Adrenal gland (tissue), 12 donors: ENCODE data around the gene CDK14. TPM values are rescaled to one million over a fixed set of nuclear protein-coding genes. Genes with fewer than 3 reads are reported as not detected.

Source experiments
- DNase-seq, 7 donors: peaks; one replicate each; pipeline ENCODE4 v3.0.0-alpha.2; 2019 to 2020
- H3K27ac ChIP-seq, 5 donors: fragments of 200-600 bp; sonication (generic) in 4 of 5; 1 replicate in 3 of 5; 2 replicates in 2 of 5; pipeline versions ENCODE4 v1.5.1 to v1.8.0; 2016 to 2020; ENCODE audit warnings: mild to moderate bottlenecking in 1 of 5
- H3K27me3 ChIP-seq: fragments of 200-600 bp; 2 replicates; pipeline ENCODE4 v1.8.0; 2021
- H3K36me3 ChIP-seq, 2 donors: fragments of 200-600 bp; replicated peaks in 1 of 2; 1 replicate in 1 of 2; 2 replicates in 1 of 2; pipeline versions ENCODE4 v1.5.1 to v1.8.0; 2018 to 2022
- H3K4me1 ChIP-seq, 2 donors: fragments of 200-600 bp; replicated peaks in 1 of 2; 1 replicate in 1 of 2; 2 replicates in 1 of 2; pipeline versions ENCODE4 v1.5.1 to v1.8.0; 2018 to 2021
- H3K4me3 ChIP-seq, 4 donors: fragments of 200-600 bp; sonication (generic) in 3 of 4; one replicate each; pipeline ENCODE4 v1.5.1; 2016 to 2018
- H3K9me3 ChIP-seq, 3 donors: fragments of 200-600 bp; sonication (generic) in 1 of 3; replicated peaks in 1 of 3; 1 replicate in 2 of 3; 2 replicates in 1 of 3; pipeline versions ENCODE4 v1.5.1 to v1.8.0; 2016 to 2021
- POLR2A ChIP-seq, 2 donors: fragments of 450-650 bp; IDR thresholded peaks; one replicate each; pipeline ENCODE4 v1.6.1; 2017; ENCODE audit warnings: antibody characterized with exemption in 2 of 2, mild to moderate bottlenecking in 2 of 2, moderate library complexity in 1 of 2
- WGBS, 4 donors: extraction: QIAGEN DNeasy Blood & Tissue Kit in 2 of 4; methylation state at CpG; one replicate each; pipeline versions ENCODE4 v1.1.5 to v1.1.7; 2013 to 2017; 5-methylcytosine and 5-hydroxymethylcytosine counted together
- intact Hi-C, 2 donors: fragments of 100-400 bp; cut with DNase I; formaldehyde crosslinking; loops; one replicate each; pipeline versions ENCODE4 v1.14.1 to v1.15.0; 2022 to 2023
- polyA plus RNA-seq, 3 donors: library from polyadenylated mRNA; stranded (reverse); fragments of 200-250 nt in 2 of 3; fragments of 350-450 nt in 1 of 3; fragmentation: Illumina TruSeq in 1 of 3; extraction: RNeasy Lipid Tissue Mini Kit (QIAGEN cat#74804) in 1 of 3; gene quantifications; one replicate each; pipeline ENCODE4 v1.2.3, GENCODE V29; 2013 to 2014
- total RNA-seq, 9 donors: library from RNA; depleted of rRNA in 4 of 9; stranded (reverse); fragments of >200 nt in 4 of 9; fragments of 120-200 nt in 1 of 9; fragmentation: NEBNext Ultra II Directional in 1 of 9; extraction: Animal tissue kit (Norgen Biotek cat#: 25700) in 1 of 9; gene quantifications; one replicate each; pipeline versions ENCODE4 v1.1.0 to v1.2.4, GENCODE V29; 2013 to 2023
- TF ChIP-seq, protein P1 (sequence below), 6 experiments: fragments of 450-650 bp in 4 of 6; fragments of 200-600 bp in 2 of 6; sonication (generic) in 1 of 6; IDR thresholded peaks; 1 replicate in 5 of 6; 2 replicates in 1 of 6; pipeline versions ENCODE4 v1.5.1 to v1.8.0; 2016 to 2021; ENCODE audit warnings: antibody characterized with exemption in 6 of 6, mild to moderate bottlenecking in 2 of 6, moderate library complexity in 1 of 6
- donor health status: healthy with polysubstance abuse.
- donor health status: Bipolar disorder and iron deficiency.
- donor health status: DM: yes; HTN: yes; CAD: no.
- donor health status: DM: no; HTN: no; CAD: no.
- donor health status: DM: no; HTN: no; CAD: no.
- donor health status: DM: yes; HTN: yes; CAD: no.

Gene CDK14
- total and polyA plus RNA-seq, 12 donors: 1.9 to 14.5 (median 7.6) TPM

- TF ChIP-seq, protein P1, sequence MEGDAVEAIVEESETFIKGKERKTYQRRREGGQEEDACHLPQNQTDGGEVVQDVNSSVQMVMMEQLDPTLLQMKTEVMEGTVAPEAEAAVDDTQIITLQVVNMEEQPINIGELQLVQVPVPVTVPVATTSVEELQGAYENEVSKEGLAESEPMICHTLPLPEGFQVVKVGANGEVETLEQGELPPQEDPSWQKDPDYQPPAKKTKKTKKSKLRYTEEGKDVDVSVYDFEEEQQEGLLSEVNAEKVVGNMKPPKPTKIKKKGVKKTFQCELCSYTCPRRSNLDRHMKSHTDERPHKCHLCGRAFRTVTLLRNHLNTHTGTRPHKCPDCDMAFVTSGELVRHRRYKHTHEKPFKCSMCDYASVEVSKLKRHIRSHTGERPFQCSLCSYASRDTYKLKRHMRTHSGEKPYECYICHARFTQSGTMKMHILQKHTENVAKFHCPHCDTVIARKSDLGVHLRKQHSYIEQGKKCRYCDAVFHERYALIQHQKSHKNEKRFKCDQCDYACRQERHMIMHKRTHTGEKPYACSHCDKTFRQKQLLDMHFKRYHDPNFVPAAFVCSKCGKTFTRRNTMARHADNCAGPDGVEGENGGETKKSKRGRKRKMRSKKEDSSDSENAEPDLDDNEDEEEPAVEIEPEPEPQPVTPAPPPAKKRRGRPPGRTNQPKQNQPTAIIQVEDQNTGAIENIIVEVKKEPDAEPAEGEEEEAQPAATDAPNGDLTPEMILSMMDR (IDR thresholded peaks at IDR 0.05): no peak
- TF ChIP-seq POLR2A (IDR thresholded peaks at IDR 0.05): no peak
- no peak overlapping the region for H3K4me3 ChIP-seq
- H3K27ac ChIP-seq: no peak overlapping the region
- intact Hi-C loops: no loop called here
- DNase-seq: no peak
- H3K36me3 ChIP-seq: no peaks in the 10 kb centered on the region
- 35 to 51% (median 38%) methylated on average over 4 of the region's 4 CpGs for WGBS, 4 donors
- no peaks in the 10 kb centered on the region for H3K9me3 ChIP-seq
- H3K4me1 ChIP-seq: peaks cover 0 to 1% of the 10 kb centered on the region in 2 donors
- H3K27me3 ChIP-seq: no peaks in the 10 kb centered on the region
Measured at GRCh38 chr7:90579181-90579688, 16.9 kb upstream of the CDK14 start.

GRCh38 chr7:90580051-90580450, 16.1 kb upstream of the CDK14 start:
- no peak overlapping the region for H3K27ac ChIP-seq
- H3K36me3 ChIP-seq: no peaks in the 10 kb centered on the region
- no peaks in the 10 kb centered on the region for H3K9me3 ChIP-seq
- no peaks in the 10 kb centered on the region for H3K27me3 ChIP-seq
- 92 to 97% (median 94%) methylated on average over 3 of the region's 3 CpGs for WGBS, 4 donors
- TF ChIP-seq, protein P1 (IDR thresholded peaks at IDR 0.05): no peak
- TF ChIP-seq POLR2A (IDR thresholded peaks at IDR 0.05): no peak
- no peak overlapping the region for H3K4me3 ChIP-seq
- DNase-seq: no peak
- no peaks in the 10 kb centered on the region for H3K4me1 ChIP-seq
- intact Hi-C loops: no loop called here

- intact Hi-C loops: no loop called here
- Histone ChIP-seq H3K36me3 (no peaks in the 10 kb centered on the region), H3K27me3 (no peaks in the 10 kb centered on the region), H3K4me1 (no peaks in the 10 kb centered on the region), H3K9me3 (no peaks in the 10 kb centered on the region), H3K27ac (no peak overlapping the region), H3K4me3 (no peak overlapping the region)
- WGBS, 4 donors: 71 to 82% (median 73%) methylated on average over 2 of the region's 2 CpGs
- DNase-seq: no peak
- TF ChIP-seq, protein P1 (IDR thresholded peaks at IDR 0.05): no peak
- no peak for TF ChIP-seq POLR2A (IDR thresholded peaks at IDR 0.05)
Measured at GRCh38 chr7:90582164-90582563, 14.0 kb upstream of the CDK14 start.

GRCh38 chr7:90584378-90584777, 11.7 kb upstream of the CDK14 start:
- DNase-seq: no peak
- no peaks in the 10 kb centered on the region for H3K9me3 ChIP-seq
- WGBS, 4 donors: 88 to 100% (median 91%) methylated on average over 1 of the region's 1 CpG
- no peak overlapping the region for H3K4me3 ChIP-seq
- TF ChIP-seq, protein P1 (IDR thresholded peaks at IDR 0.05): no peak
- no peak for TF ChIP-seq POLR2A (IDR thresholded peaks at IDR 0.05)
- intact Hi-C loops: no loop called here
- H3K27me3 ChIP-seq: no peaks in the 10 kb centered on the region
- H3K27ac ChIP-seq: no peak overlapping the region
- no peaks in the 10 kb centered on the region for H3K4me1 ChIP-seq
- H3K36me3 ChIP-seq: no peaks in the 10 kb centered on the region
